ENCODE data around the gene IGSF11.

IGSF11 gene

DNA sequence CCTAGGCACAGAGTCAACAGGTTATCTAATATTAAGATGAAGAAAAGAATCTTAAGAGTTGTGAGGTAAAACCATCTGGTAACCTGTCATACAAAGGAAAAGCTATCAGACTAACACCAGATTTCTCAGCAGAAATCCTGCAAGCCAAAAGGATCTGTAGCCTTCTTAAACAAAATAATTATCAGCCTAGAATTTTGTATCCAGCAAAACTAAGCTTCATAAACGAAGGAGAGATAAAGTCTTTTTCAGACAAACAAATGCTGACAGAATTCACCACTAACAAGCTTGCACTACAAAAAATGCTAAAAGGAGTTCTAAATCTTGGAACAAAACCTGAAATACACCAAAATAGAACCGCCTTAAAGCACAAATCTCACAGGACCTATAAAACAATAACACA, 9.9 kb upstream of the IGSF11 start:
- TF ChIP-seq, protein P1, sequence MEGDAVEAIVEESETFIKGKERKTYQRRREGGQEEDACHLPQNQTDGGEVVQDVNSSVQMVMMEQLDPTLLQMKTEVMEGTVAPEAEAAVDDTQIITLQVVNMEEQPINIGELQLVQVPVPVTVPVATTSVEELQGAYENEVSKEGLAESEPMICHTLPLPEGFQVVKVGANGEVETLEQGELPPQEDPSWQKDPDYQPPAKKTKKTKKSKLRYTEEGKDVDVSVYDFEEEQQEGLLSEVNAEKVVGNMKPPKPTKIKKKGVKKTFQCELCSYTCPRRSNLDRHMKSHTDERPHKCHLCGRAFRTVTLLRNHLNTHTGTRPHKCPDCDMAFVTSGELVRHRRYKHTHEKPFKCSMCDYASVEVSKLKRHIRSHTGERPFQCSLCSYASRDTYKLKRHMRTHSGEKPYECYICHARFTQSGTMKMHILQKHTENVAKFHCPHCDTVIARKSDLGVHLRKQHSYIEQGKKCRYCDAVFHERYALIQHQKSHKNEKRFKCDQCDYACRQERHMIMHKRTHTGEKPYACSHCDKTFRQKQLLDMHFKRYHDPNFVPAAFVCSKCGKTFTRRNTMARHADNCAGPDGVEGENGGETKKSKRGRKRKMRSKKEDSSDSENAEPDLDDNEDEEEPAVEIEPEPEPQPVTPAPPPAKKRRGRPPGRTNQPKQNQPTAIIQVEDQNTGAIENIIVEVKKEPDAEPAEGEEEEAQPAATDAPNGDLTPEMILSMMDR (IDR thresholded peaks at IDR 0.05), result no peak
- TF ChIP-seq ZFX (IDR thresholded peaks at IDR 0.05; ENCODE audit: borderline replicate concordance), result no peak
- no peak overlapping the region for H3K27ac ChIP-seq

DNA sequence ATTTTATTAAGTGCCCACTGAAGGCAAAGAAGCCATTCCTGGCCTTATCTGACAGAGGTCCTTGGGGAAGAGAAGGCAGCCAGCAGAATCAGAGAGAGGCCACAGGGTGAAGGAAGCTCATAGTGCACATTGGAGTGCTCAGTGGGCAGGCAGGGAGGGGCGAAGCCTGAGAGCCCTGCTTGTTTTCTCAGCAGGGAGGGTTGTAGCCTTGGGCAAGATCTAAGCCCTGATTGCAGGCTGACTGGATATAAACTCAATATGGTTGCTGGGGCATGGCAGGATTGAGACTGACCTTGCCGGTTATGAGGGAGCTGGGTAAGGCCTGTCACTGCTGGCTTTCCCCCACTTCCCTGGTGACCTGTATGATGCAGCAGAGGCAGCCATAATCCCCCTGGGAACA, 7.5 kb upstream of the IGSF11 start:
- no peak overlapping the region for H3K27ac ChIP-seq
- TF ChIP-seq, protein P1 (IDR thresholded peaks at IDR 0.05), result no peak
- no peak for TF ChIP-seq ZFX (IDR thresholded peaks at IDR 0.05; ENCODE audit: borderline replicate concordance)

DNA sequence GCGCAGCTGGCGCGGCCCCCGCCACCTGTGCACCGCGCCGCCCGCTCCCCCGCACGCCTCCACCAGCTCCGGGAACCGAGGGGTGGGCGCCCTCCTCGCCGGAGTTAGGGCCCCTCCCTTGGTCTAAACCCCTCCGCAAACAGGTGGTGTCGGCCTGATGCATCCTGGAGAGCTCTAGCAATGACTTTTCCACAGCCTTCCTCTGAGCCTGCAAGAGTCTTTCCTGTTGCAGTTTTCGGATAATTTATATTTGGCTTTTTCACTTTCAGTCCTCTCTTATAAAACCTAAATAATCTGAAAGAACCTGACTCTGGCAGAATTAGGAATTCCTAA, 334 bp upstream of the IGSF11 start:
- no peak overlapping the region; the same call in 1 of the 2 replicates for H3K27ac ChIP-seq
- no peak for TF ChIP-seq ZFX (IDR thresholded peaks at IDR 0.05; ENCODE audit: borderline replicate concordance)
- TF ChIP-seq, protein P1 (IDR thresholded peaks at IDR 0.05), result peak; percentile 44

DNA sequence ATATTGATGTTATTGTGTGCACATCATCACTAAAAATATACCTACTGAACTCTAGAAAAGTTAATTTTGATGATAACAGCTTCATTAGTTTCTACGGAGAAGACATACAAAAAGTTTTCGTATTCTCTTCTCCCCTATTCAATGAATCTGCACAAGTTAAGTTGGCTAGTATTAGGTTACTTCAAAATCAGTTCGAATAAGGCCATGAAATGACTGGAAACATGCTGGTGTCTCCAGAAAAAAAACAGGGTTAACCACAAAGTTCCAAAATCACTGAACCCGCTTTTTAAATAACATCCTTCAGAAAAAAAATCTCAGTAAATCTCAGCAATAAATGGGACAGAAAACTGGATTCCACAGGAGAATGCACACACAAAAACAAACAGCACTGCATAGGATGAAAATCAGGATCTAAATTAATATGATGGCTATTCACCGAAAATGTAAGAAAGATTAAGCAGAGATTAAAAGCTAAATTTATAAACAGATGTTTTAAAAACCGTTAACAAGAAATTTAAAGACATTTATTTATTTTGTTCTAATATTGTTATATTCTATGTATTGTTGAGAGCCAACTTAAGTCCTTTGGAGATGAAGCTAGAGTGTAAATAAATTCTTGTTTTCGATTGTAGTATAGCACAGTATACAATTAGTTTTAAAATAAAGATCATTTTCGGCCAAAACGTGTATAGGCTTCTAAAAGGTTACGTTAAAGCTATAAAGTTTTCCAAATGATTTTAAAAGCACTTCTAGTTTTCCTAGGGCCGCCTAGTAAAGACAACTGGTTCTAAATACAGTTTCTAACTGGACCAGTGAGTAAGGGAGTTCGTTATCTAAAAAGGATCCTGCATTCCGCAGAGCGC, 1.0 kb downstream of the IGSF11 start:
- peak overlapping the region; percentile 30; the same call in 1 of the 2 replicates for H3K27ac ChIP-seq
- TF ChIP-seq ZFX (IDR thresholded peaks at IDR 0.05; ENCODE audit: borderline replicate concordance), result no peak
- TF ChIP-seq, protein P1 (IDR thresholded peaks at IDR 0.05), result no peak

DNA sequence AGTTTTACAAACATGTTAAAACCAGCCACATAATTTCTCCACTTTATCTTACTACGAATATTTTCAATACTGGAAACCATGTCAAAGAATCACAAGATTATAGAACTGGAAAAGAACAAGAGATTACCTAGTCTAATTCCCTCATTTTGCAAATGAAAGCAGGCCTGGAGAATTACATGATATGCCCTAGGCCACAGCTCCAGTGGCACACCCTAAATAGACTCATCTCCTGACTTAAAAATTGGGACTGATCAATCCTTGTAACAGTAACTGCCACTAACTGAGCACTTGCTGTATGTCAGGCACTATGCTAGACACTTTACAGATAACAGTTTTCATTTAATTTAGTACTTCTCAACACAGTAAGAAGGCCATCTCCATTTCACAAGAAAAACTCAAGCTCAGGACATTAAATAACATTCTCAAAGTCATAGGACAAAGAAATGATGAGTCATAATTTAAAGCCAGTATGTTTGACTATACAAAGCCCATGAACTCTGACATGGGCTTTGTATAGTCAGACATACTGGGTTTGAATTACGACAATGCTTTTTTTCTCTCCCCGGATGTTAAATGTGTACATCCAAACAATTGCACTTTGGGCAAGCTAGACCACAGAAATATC, 9.4 kb downstream of the IGSF11 start:
- TF ChIP-seq ZFX (IDR thresholded peaks at IDR 0.05; ENCODE audit: borderline replicate concordance), result no peak
- TF ChIP-seq, protein P1 (IDR thresholded peaks at IDR 0.05), result no peak
- H3K27ac ChIP-seq, result no peak overlapping the region

DNA sequence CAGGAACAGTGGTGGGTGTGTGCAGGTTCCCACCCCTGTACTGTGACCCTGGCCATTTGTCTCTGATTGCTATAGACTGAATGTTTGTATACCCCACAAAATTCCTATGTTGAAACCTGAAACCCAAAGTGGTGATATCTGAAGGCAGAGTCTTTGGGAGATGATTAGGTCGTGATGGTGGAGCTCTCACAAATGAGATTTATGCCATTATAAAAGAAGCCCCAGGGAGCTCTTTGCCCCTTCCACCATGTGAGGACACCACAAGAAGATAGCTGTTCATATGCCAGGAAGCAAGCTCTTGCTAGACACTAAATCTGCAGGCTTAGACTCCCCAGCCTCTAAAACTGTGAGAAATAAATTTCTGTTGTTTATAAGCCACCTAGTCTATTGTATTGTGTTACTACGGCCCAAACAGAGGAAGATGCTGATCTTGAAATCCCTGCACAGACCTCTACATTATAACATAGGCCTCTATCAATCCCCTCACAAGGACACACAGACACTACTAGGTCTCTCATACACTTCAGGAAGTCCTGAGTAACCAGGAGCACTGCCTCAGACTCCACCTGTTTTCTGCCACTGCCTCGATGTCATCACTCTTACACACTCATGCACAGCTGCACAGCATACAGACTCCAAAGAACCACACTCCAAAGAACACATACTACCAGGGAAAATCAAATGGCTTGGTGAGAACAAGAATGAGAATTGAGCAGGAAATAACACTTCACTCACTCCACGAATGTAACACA, 14.7 kb downstream of the IGSF11 start:
- no peak overlapping the region for H3K27ac ChIP-seq
- TF ChIP-seq, protein P1 (IDR thresholded peaks at IDR 0.05), result no peak
- no peak for TF ChIP-seq ZFX (IDR thresholded peaks at IDR 0.05; ENCODE audit: borderline replicate concordance)
